ENCODE data around the gene RBFOX2.

DNA sequence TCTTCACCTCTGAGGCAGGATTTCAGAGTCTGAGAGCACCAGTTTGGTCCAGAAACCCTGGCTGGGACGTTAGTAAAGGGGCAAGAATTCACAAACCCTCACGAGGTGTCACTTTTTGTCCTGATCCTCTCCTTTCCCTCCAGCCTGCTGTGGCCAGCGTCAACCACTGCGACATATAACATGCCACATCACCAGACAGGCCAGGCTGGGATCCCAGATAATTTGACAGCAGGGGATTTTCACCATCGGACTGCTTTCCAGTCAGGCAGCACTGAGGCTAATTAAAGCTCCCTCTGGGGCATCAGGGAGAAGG lies 36.8 kb upstream of the RBFOX2 start:
- no peak for TF ChIP-seq CTCF (IDR thresholded peaks at IDR 0.05)
- no peak for TF ChIP-seq POLR2A (IDR thresholded peaks at IDR 0.05)

Data from adrenal gland (tissue), 5 donors.